Prostate gland (tissue), 2 donors: ENCODE results near the gene BCAS3.

Experiments used
- CTCF ChIP-seq, 4 experiments: fragments of 200-600 bp in 2 of 4; fragments of 450-650 bp in 2 of 4; sonication (generic) in 2 of 4; IDR thresholded peaks; 1 replicate in 3 of 4; 2 replicates in 1 of 4; pipeline ENCODE4 v1.5.1; 2016 to 2019; ENCODE audit warnings: antibody characterized with exemption in 4 of 4, mild to moderate bottlenecking in 2 of 4, moderate library complexity in 2 of 4
- POLR2A ChIP-seq: fragments of 450-650 bp; IDR thresholded peaks from one replicate; pipeline ENCODE4 v1.6.1; 2016; ENCODE audit warnings: antibody characterized with exemption, mild to moderate bottlenecking
- POLR2AphosphoS5 ChIP-seq: sonication (generic); formaldehyde crosslinking; IDR thresholded peaks from one replicate; pipeline ENCODE4 v1.6.1; 2017; ENCODE audit warnings: antibody characterized with exemption

DNA sequence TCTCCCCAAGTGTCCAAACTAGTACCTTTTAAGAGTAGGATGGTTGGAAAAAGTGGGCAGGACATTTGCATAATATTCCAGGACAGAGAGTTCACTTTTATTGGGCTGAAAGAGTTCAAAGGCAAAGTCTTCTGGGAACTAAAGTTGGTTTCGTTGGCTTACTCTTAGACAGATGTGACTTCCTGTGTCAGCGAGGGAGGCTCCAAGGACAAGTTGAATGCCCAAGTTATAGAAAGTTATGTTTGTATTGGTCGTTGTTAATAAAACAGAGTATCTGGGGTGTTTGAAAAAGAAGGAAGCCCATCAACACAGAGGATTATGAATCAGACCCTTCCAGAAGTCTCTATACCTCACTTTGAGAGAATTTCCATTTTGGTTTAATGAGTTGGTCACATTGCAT is 604.7 kb downstream of the BCAS3 start:
- TF ChIP-seq POLR2A (no peak), CTCF (IDR thresholded peaks at IDR 0.05) (no peak), POLR2AphosphoS5 (no peak)
